ENCODE results near the gene DLG2. TPM values are rescaled to one million over a fixed set of nuclear protein-coding genes. Genes with fewer than 3 reads are reported as not detected.

Gene DLG2
- total RNA-seq, 1 donor from 2014 or later, result 6.7 TPM

DNA sequence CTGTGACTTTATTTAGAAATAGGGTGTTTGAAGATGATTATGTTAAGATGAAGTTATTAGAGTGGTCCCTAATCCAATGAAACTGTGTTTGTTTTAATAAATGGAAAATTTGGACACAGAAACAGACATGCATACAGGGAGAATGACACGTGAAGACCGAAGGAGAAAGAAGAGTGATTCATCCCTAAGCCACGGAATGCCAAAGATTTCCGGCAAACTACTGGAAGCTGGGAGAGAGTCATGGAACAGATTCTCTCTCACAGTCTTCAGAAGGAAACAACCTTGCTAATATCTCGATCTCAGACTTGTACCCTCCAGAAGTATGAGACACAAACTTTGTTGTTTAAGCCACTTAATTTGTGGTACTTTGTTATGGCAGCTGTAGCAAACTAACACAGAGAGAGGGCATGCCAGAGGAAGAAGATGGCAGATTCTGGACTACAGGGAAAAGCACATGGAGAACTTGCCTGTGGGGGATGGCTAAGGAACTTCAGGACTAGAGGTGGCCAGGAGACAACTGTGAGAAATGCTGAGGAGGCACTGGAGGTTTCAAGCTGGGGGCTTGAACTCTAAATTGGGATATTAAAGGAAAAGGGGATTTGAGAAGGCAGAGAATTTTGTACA is 1607.5 kb downstream of the DLG2 start:
- no peak overlapping the region for H3K27ac Mint-ChIP-seq
- no peak for DNase-seq (ENCODE audit: low spot score in 2 of 2, unreplicated experiment in 2 of 2)

DNA sequence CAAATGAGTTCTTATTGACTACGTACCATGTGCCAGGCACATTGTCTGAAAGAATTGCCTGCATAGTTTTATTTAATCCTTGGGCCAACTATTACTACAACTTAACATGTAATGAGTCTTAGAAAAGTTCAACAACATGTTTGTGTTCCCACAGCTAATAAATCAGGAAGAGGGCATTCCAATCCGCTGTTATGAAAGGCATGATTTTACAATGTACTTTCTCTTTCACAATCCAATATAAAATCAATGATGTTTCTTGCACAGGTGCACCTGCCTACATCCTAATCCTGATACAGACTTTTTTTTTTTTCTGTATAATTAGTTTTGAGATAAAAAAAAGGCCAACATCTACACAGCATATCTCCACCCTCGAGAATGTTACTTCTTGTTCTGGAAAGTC is 1612.6 kb downstream of the DLG2 start:
- H3K9me3 Mint-ChIP-seq, result peaks cover 14% of the 10 kb centered on the region
- H3K27ac Mint-ChIP-seq, result no peak overlapping the region
- no peaks in the 10 kb centered on the region for H3K4me1 Mint-ChIP-seq
- H3K36me3 Mint-ChIP-seq, result no peaks in the 10 kb centered on the region
- peaks cover 1% of the 10 kb centered on the region for H3K27me3 Mint-ChIP-seq (ENCODE audit: low read depth)
- no peak for DNase-seq (ENCODE audit: low spot score in 2 of 2, unreplicated experiment in 2 of 2)
- TF ChIP-seq, protein P1, sequence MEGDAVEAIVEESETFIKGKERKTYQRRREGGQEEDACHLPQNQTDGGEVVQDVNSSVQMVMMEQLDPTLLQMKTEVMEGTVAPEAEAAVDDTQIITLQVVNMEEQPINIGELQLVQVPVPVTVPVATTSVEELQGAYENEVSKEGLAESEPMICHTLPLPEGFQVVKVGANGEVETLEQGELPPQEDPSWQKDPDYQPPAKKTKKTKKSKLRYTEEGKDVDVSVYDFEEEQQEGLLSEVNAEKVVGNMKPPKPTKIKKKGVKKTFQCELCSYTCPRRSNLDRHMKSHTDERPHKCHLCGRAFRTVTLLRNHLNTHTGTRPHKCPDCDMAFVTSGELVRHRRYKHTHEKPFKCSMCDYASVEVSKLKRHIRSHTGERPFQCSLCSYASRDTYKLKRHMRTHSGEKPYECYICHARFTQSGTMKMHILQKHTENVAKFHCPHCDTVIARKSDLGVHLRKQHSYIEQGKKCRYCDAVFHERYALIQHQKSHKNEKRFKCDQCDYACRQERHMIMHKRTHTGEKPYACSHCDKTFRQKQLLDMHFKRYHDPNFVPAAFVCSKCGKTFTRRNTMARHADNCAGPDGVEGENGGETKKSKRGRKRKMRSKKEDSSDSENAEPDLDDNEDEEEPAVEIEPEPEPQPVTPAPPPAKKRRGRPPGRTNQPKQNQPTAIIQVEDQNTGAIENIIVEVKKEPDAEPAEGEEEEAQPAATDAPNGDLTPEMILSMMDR (IDR thresholded peaks at IDR 0.05; ENCODE audit: unreplicated experiment), result no peak
- no peak overlapping the region for H3K4me3 Mint-ChIP-seq

More for the DNA sequence above, 1607.5 kb downstream of the DLG2 start:
- H3K9me3 Mint-ChIP-seq, result peaks cover 10% of the 10 kb centered on the region
- H3K36me3 Mint-ChIP-seq, result no peaks in the 10 kb centered on the region
- TF ChIP-seq, protein P1 (IDR thresholded peaks at IDR 0.05; ENCODE audit: unreplicated experiment), result no peak
- H3K4me1 Mint-ChIP-seq, result peaks cover 16% of the 10 kb centered on the region
- H3K4me3 Mint-ChIP-seq, result no peak overlapping the region
- H3K27me3 Mint-ChIP-seq (ENCODE audit: low read depth), result no peaks in the 10 kb centered on the region

- Mint-ChIP-seq H3K36me3 (no peaks in the 10 kb centered on the region), H3K9me3 (peaks cover 14% of the 10 kb centered on the region), H3K4me3 (no peak overlapping the region), H3K27ac (no peak overlapping the region), H3K4me1 (no peaks in the 10 kb centered on the region), H3K27me3 (ENCODE audit: low read depth) (peaks cover 4% of the 10 kb centered on the region)
- no peak for DNase-seq (ENCODE audit: low spot score in 2 of 2, unreplicated experiment in 2 of 2)
- TF ChIP-seq, protein P1 (IDR thresholded peaks at IDR 0.05; ENCODE audit: unreplicated experiment), result no peak
Observed at GRCh38 chr11:84012171-84012826, 1614.8 kb downstream of the DLG2 start.

- TF ChIP-seq, protein P1 (IDR thresholded peaks at IDR 0.05; ENCODE audit: unreplicated experiment), result no peak
- H3K27ac Mint-ChIP-seq, result no peak overlapping the region
- DNase-seq (ENCODE audit: low spot score in 2 of 2, unreplicated experiment in 2 of 2), result no peak
- no peaks in the 10 kb centered on the region for H3K4me1 Mint-ChIP-seq
- H3K27me3 Mint-ChIP-seq (ENCODE audit: low read depth), result no peaks in the 10 kb centered on the region
- H3K4me3 Mint-ChIP-seq, result no peak overlapping the region
- peaks cover 6% of the 10 kb centered on the region for H3K36me3 Mint-ChIP-seq
- peaks cover 44% of the 10 kb centered on the region for H3K9me3 Mint-ChIP-seq
Observed at GRCh38 chr11:84003181-84003580, 1624.0 kb downstream of the DLG2 start.

GRCh38 chr11:83998921-83999320 is 1628.2 kb downstream of the DLG2 start:
- Mint-ChIP-seq H3K4me3 (no peak overlapping the region), H3K36me3 (peaks cover 6% of the 10 kb centered on the region), H3K27ac (no peak overlapping the region), H3K27me3 (ENCODE audit: low read depth) (no peaks in the 10 kb centered on the region), H3K9me3 (peaks cover 53% of the 10 kb centered on the region), H3K4me1 (no peaks in the 10 kb centered on the region)
- TF ChIP-seq, protein P1 (IDR thresholded peaks at IDR 0.05; ENCODE audit: unreplicated experiment), result no peak
- DNase-seq (ENCODE audit: low spot score in 2 of 2, unreplicated experiment in 2 of 2), result no peak

All from mesothelial cell of epicardium (in vitro differentiated cells).